ENCODE data around the gene NDUFB3.
A peak's percentile ranks its signal among the peaks of the same experiment; 100 is the strongest.
"Not testable (repeated sequence)": the region's sequence is repeated elsewhere in the genome, so short reads cannot be mapped to it uniquely, and the experiment has no call there.

Gene NDUFB3

DNA sequence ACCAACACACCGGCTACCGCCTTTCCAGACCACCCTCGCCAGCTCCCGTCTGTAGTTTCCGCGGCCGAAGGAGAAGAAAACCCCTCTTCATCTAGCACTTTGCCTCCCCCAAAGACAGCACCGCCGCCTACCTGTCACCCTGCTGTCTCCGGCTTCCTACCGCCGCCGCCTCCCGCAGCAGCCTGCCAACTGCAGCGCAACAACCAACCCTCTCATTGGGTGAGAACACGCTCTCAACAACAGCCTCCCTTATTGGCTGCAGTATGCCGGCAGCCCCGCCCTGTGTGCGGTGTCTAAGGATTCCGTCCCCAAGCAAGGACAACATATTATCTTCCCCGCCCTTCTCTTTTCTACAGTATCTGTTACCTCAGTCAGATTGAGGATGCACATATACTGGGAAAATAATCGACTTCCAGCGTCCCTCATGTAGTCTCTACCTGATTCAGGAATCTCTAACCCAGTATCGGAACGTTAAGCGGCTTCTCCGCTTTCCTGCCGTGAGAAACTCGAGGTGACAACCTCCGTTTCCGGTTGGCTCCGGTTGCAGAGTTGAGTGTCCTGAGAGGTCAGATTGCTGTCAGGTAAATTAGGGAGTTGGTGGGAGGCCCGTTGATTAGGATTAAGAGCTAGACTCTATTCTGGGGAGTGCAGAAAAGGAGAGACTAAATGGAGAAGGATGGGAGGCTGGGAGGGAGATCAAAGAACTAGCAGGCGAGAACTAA lies at the start of gene NDUFB3, which contains the start of gene HYCC2:
Gene NDUFB3 (plus strand): TSS at position 523 of the 722 bp plus-strand sequence. CDS start 6,882 bp downstream, outside the sequence.
Gene HYCC2 (minus strand): TSS at position 193 of the 722 bp plus-strand sequence. CDS start 47,662 bp downstream, outside the sequence.
- DNase-seq = peak; percentile 87

GRCh38 chr2:201024518-201024917 lies 47.3 kb upstream of the NDUFB3 start:
- DNase-seq = no peak

GRCh38 chr2:201034355-201034754 lies 37.4 kb upstream of the NDUFB3 start:
- not testable (repeated sequence) for DNase-seq

DNA sequence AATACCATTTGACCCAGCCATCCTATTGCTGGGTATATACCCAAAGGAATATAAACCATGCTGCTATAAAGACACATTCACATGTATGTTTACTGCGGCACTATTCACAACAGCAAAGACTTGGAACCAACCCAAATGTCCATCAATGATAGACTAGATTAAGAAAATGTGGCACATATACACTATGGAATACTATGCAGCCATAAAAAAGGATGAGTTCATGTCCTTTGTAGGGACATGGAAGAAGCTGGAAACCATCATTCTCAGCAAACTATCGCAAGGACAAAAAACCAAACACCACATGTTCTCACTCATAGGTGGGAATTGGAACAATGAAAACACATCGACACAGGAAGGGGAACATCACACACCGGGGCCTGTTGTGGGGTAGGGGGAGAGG lies 33.4 kb upstream of the NDUFB3 start:
- DNase-seq = not testable (repeated sequence)

DNA sequence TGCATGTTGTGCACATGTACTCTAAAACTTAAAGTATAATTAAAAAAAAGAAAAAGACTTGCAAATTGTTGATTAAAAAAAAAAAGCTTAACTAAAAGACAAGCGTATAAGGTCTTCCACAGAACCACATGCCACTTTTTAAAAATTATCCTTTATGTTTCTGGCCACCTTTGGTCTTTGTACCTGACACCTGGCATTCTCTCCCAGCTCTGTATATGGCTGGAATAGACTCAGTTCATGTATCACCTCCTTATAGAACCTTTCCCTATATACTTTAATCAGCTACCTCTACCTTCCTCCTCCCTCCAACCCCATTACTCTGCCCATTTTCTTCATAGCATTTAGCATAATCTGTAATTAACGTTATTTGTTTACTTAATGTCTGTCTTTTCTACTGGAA lies 32.9 kb upstream of the NDUFB3 start:
- no peak for DNase-seq

- no peak for DNase-seq
Measured at GRCh38 chr2:201040867-201041628, 30.8 kb upstream of the NDUFB3 start.

DNA sequence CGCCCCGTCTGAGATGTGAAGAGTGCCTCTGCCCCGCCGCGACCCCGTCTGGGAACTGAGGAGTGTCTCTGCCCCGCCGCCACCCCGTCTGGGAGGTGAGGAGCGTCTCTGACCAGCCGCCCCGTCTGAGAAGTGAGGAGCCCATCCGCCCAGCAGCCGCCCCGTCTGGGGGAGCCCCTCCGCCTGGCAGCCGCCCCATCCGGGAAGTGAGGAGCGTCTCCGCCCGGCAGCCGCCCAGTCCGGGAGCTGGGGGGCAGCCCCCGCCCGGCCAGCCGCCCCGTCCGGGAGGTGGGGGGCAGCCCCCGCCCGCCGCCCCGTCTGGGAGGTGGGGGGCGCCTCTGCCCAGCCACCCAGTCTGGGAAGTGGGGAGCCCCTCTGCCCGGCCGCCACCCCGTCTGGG lies 29.4 kb upstream of the NDUFB3 start:
- not testable (repeated sequence) for DNase-seq

- not testable (repeated sequence) for DNase-seq
Measured at GRCh38 chr2:201043050-201043449, 28.8 kb upstream of the NDUFB3 start.

GRCh38 chr2:201046881-201047280 lies 24.9 kb upstream of the NDUFB3 start:
- no peak for DNase-seq

GRCh38 chr2:201049455-201049854 lies 22.3 kb upstream of the NDUFB3 start:
- DNase-seq = no peak

DNA sequence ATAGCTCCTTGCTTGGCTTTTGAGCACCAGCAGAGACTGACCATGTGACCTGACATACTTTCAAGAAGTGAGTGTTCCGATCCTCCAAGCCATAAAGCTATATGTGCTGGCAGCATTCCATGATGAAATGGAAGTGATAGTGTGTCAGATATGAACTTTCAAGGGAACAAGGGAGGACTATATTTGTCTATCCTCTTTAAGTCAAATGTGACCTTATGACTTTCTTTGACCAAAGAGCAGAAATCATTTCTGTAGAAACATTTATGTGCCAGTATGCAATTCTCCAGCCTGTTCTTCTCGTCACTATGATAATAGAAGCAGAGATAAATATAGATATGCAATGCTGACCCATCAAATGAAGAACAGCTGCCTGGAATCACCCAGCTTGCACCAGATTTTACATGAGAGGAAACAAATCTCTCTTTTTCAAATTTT lies 14.7 kb upstream of the NDUFB3 start:
- DNase-seq = no peak

- no peak for DNase-seq
Measured at GRCh38 chr2:201057715-201058248, 14.0 kb upstream of the NDUFB3 start.

DNA sequence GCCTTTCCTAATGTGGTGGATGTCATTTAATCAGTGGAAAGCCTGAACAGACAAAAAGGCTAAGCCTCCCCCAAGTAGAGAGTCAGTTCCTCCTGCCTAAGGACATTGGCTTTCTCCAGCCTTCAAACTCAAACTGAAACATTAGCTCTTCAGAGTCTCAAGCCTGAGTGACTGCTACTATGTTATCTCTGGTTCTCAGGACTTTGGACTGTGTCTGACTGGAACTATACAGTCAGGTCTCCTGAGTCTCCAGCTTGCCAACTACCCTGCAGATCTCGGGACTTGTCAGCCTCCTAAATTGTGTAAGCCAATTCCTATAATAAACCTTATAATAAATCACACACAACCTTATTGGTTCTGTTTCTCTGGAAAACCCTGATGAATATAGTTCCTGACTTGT lies 12.9 kb upstream of the NDUFB3 start:
- no peak for DNase-seq

DNA sequence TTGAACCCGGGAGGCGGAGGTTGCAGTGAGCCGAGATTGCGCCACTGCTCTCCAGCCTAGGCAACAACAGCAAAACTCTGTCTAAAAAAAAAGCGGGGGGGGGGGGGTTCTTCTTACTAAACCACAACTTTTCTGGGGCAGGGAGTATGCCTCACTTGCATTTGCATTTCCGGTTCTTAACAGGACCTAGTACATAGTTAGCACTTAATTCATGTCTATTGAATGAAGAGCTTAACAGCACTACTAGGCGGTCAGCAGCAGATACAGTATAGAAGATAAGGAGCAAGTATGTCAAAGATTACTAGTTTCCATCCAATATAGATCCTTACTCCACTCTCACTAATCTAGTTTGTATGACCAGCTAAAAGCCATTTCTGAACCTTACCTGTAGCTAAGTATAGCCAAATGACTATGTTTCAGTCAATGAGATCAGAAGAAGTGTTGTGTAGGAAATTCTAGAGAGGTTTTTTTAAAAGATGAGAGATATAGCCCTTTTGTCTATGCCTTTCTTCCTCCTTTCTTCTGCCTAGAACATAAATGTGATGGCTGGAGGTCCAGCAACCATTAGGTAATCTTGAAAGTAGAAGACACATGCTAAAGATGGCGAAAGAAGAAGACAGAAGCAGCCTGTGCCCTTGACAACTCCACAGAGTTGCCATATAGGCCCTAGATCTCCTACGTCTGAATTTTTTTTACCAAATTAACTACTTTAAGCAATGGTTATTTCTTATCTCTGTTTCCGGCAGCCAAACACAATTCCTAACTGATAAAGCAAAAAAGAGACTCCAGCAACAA lies 11.6 kb upstream of the NDUFB3 start:
- DNase-seq = no peak

GRCh38 chr2:201063516-201063915 lies 8.3 kb upstream of the NDUFB3 start:
- DNase-seq = not testable (repeated sequence)

DNA sequence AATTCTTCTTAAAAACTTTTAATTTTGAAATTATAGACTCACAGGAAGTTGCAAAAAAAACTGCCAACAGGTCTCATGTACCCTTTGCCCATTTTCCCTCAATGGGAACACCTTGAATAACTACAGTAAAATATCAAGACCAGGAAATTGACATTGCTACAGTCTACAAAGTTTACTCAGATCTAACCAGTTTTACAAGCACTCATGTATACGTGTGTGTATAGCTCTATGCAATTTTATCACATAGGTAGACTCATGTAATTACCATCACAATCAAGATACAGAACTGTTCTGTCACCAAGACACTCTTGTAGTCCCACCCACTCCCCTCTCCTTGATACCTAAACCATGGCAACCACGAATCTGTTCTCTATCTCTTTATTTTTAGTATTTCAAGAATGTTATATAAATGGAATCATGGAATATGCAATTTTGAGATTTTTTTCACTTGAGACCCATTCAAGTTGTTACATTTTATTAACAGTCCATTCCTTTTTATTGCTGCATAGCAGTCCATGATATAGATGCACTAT lies 6.9 kb upstream of the NDUFB3 start:
- no peak for DNase-seq

GRCh38 chr2:201070948-201071478 lies 788 bp upstream of the NDUFB3 start:
- no peak for DNase-seq

GRCh38 chr2:201072201-201072530 lies 365 bp downstream of the NDUFB3 start:
- no peak for DNase-seq

DNA sequence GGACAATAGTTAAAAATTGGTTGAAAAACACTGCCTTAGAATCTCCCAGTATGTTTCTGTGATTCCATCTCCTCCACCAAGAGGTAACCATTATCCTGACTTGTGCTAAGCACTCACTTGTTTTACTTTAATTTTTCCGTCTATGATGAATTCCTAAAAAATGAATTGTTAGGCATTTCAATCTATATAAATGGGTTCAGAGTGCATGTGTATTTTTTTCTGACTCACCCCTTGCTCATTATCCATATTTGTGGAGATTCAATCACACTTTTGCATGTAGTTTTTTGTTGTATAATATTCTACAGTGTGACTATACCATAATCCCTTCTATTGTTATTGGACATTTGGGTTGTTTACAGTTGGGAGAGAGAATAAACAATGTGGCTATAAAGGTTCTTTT lies 1.3 kb downstream of the NDUFB3 start:
- no peak for DNase-seq

- no peak for DNase-seq
Measured at GRCh38 chr2:201074996-201075395, 3.2 kb downstream of the NDUFB3 start.

DNA sequence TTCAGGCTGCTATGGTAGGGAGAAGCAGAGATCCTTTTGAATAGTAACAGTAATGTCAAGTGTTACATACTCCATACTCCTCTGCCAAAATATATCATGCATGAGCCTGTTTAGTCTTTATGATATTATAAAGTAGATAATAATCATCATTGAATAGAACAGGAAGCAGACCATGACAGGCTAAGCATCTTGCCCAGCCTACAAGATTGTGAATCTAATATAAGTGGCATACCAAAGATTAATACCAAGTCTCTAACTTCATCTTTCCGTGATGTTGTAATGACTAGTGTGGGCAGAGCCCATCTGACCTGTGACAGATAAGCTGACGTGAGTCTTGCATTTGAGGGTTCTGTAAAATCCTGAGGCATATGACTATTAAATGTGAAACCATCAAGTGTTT lies 13.1 kb downstream of the NDUFB3 start:
- no peak for DNase-seq

DNA sequence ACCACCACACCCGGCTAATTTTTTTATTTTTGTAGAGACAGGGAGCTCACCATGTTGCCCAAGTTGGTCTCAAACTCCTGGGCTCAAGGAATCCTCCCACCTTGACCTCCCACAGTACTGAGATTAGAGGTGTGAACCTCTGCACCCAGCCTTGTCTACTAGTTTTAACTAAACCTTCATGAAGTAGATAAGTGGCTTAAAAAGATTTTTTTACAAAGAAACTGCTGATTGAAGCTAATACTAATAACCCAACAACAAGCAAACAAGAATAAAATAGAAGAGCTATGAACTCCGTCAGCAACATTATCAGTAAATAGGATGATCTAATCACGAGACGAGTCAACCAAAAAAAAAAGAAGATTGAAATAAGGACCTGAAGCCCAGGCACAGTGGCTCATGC lies 18.8 kb downstream of the NDUFB3 start:
- DNase-seq = no peak

DNA sequence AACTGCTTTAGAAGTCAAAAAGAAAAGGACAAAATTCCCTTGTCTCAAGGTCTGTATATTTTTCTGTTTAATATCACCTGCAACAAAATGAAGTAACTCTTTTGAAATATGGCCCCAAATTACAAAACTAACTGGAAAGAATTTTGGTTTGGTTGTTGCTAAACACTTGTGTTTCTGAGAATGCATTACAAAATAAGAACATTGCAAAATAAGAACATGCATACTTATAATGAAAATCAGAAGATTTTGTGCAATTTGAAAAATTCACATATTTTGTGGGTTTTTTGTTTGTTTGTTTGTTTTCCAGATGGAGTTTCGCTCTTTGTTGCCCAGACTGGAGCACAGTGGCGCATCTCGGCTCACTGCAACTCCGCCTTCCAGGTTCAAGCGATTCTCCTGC lies 21.8 kb downstream of the NDUFB3 start:
- no peak for DNase-seq

All from activated CD8-positive, alpha-beta memory T cell treated with anti-CD3 and anti-CD28 coated beads, Interleukin-2, amount 50 U/mL, for 4 hours (primary cell).